ENCODE measurements around the gene HDLBP. TPM values are rescaled to one million over a fixed set of nuclear protein-coding genes. Genes with fewer than 3 reads are reported as not detected.

HDLBP gene
- total RNA-seq, 1 experiment from 2014 or later = 267 TPM

DNA sequence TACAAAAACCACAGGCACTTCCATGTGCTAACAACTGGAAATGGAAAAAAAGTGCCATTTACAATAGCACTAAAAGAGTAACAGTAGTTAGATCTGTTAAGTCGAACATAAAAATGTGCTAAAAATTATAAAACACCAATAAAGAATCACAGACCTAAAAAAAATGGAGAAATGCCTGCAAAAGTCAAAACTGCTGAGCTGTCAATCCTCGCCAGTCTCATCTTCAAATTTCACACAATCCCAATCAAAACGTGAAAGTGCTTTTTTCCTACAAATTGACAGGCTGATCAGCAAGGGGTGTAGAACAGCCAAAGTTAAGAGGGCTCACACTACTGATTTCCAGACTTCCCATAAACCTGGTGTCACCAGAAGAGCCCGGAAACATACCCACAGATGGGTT lies 73.8 kb downstream of the HDLBP start:
- DNase-seq (ENCODE audit: low read depth) = no peak
- in situ Hi-C loops (cut with HindIII; ENCODE audit: low pct_unique_long_range_greater_than_20kb, low sequenced_read_pairs) = no loop called here

GRCh38 chr2:241240320-241241004 lies 75.0 kb downstream of the HDLBP start:
- DNase-seq (ENCODE audit: low read depth) = no peak
- in situ Hi-C loops (cut with HindIII; ENCODE audit: low pct_unique_long_range_greater_than_20kb, low sequenced_read_pairs) = no loop called here

GRCh38 chr2:241239552-241240202 lies 75.8 kb downstream of the HDLBP start:
- no peak for DNase-seq (ENCODE audit: low read depth)
- in situ Hi-C loops (cut with HindIII; ENCODE audit: low pct_unique_long_range_greater_than_20kb, low sequenced_read_pairs) = no loop called here

DNA sequence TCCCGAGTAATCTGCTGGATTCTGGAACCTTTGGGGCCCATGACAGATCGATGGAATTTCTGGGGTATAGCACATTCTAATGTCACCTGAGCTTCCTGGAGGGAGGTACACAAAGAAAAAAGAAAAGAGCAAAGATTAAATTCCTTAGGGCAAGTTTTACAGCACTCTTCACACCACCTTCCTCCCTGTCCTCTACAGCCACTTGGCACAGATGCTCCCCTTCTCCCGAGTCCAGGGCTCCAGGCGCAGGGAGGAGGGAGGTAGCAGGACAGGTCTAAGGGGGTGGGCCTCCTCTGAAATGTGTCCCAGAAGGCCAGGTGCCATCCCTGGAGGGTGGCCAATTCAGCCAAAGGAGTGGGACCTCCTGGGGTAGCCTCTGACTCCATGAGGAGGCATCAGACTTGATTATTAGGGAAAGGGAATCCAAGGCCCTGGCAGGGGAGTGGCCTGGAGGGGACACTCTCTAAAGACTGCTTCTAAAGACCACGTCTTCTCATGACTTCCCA lies 76.7 kb downstream of the HDLBP start:
- DNase-seq (ENCODE audit: low read depth) = no peak
- in situ Hi-C loops (cut with HindIII; ENCODE audit: low pct_unique_long_range_greater_than_20kb, low sequenced_read_pairs) = no loop called here

DNA sequence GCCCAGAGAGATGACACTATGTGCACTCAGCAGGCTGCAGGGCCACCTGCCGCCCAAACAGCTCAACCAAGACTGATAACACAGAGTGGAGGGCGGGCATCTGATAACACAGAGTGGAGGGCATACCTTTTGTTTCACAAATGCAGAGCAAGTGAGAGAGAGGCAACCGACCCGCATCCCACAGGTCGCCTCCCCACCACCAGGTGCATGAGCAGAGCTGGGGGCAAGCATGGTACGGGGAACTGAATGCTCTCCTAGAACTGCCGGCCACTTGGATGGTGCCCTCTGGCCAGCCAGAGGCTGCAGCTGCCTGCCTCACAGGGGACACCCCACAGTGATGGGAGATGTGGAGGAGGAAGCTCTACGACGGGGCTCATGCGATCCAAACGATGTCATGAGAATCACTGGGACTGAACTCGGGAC lies 77.5 kb downstream of the HDLBP start:
- DNase-seq (ENCODE audit: low read depth) = no peak
- in situ Hi-C loops (cut with HindIII; ENCODE audit: low pct_unique_long_range_greater_than_20kb, low sequenced_read_pairs) = no loop called here

GRCh38 chr2:241237047-241237446 lies 78.4 kb downstream of the HDLBP start:
- in situ Hi-C loops (cut with HindIII; ENCODE audit: low pct_unique_long_range_greater_than_20kb, low sequenced_read_pairs) = no loop called here
- no peak for DNase-seq (ENCODE audit: low read depth)

DNA sequence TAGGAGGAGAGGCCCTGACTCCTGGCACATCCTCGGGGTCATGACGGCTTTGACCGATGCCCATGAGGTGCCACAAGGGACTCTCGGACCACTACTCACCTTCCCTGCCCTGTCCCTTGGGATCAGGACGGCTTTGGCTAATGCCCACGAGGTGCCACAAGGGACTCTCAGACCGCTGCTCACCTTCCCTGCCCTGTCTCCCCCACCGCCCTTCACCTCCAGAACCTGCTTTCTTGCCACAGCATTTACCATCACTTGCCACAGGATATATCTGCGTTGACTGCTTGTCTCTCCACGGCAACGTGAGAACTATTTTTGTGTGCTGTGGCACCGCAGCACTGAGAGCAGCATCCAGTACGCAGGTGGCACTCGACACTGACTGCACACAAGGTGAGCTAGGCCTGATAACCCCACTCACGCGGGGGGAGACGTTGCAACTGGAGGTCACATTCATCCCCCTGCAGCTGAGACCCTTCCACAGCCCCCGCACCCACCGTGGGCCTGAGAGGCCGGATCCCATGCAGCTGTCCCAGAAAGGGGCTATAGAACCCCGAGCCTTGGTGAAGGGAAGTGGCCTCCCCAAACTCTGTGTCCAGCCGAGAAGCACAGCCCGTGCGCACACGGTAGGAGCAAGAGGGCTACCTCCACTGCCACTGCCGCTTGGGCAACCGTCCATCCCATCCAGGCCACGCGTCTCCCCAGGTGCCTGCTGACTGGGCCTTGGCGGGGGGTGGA lies 79.4 kb downstream of the HDLBP start:
- no peak for DNase-seq (ENCODE audit: low read depth)
- in situ Hi-C loops (cut with HindIII; ENCODE audit: low pct_unique_long_range_greater_than_20kb, low sequenced_read_pairs) = no loop called here

DNA sequence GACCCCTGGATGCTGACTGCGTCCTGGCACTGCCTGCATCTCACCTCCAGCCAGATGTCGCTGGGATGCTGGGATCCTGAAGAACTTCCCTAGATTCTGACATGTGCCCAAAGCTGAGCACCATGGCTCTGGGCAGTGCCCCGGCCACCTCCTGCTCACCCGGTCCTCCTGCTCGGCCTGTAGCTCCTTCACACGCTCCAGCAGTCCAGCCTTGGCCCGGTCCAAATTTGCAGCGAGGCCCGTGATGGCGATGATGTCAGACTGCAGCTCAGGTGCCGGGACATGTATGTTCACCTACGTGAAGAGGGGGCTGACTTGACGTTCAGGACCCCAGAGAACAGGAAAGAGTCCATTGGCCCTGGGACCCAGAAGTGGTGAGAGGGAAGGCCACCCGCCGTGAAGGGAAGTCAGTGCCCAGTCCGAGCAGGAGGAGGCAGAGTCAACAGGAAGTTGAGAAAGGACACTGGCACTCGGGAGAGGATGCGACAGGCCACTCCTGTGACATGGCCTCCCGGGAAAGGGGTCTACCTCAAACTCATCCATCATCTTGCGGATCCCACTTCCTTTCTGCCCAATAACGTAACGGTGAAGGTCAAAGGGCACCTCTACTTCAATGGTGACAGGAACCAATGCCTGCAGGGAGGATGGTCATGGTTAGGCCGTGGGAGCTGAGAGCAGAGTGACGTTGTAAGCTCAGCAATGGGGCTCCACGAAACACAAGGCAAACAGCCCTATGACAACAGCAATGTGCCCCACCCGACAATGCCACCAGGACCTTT lies 80.3 kb downstream of the HDLBP start:
- DNase-seq (ENCODE audit: low read depth) = no peak
- in situ Hi-C loops (cut with HindIII; ENCODE audit: low pct_unique_long_range_greater_than_20kb, low sequenced_read_pairs) = no loop called here

GRCh38 chr2:241234066-241234790 lies 81.2 kb downstream of the HDLBP start:
- in situ Hi-C loops (cut with HindIII; ENCODE audit: low pct_unique_long_range_greater_than_20kb, low sequenced_read_pairs) = no loop called here

DNA sequence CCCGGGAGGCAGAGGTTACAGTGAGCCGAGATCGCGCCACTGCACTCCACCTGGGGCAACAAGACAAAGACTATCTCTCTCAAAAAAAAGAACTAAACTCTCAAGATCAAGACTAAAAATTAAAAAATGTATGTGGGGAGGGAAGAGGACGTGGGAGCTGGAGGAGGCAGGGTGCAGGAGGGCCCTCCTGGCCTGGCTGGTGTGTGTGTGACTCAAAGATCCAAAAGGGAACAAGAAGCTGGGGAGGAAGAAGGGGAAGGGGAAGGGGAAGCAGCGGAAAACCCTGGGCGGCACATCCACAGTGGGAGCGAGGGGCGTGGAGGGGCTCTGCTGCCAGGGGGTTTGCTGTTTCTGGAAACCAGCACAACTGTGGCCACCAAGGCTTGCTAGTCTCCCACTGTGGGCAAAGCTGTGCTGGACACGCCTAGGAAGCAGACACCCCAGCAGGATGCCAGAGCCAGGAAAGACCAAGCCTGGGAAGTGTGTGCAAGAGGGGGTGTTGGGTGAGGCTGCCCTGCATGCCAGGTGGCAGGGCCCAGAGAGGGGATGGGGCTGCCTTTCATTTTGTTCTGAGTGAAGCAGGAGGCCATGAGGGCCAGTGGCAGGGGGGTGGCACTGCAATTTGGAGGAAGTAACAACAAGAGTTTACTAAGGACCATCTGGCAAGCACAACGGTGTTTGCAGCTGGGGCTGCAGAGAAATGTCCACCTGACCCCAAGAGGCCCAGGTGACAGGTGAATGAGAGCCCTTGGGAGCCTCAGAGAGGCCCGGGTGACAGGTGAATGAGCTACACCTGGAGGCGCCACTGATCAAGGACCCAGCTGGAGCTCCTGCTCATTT lies 82.5 kb downstream of the HDLBP start:
- in situ Hi-C loops (cut with HindIII; ENCODE audit: low pct_unique_long_range_greater_than_20kb, low sequenced_read_pairs) = no loop called here
- DNase-seq (ENCODE audit: low read depth) = no peak

More at GRCh38 chr2:241234066-241234790, 81.2 kb downstream of the HDLBP start:
- DNase-seq (ENCODE audit: low read depth) = no peak

- in situ Hi-C loops (cut with HindIII; ENCODE audit: low pct_unique_long_range_greater_than_20kb, low sequenced_read_pairs) = no loop called here
- no peak for DNase-seq (ENCODE audit: low read depth)
These were observed 85.0 kb downstream of the HDLBP start for GRCh38 chr2:241230435-241230834.

GRCh38 chr2:241229563-241230401 lies 85.7 kb downstream of the HDLBP start:
- in situ Hi-C loops (cut with HindIII; ENCODE audit: low pct_unique_long_range_greater_than_20kb, low sequenced_read_pairs) = no loop called here
- no peak for DNase-seq (ENCODE audit: low read depth)

- in situ Hi-C loops (cut with HindIII; ENCODE audit: low pct_unique_long_range_greater_than_20kb, low sequenced_read_pairs) = no loop called here
- DNase-seq (ENCODE audit: low read depth) = no peak
These were observed 86.5 kb downstream of the HDLBP start for GRCh38 chr2:241228860-241229516.

DNA sequence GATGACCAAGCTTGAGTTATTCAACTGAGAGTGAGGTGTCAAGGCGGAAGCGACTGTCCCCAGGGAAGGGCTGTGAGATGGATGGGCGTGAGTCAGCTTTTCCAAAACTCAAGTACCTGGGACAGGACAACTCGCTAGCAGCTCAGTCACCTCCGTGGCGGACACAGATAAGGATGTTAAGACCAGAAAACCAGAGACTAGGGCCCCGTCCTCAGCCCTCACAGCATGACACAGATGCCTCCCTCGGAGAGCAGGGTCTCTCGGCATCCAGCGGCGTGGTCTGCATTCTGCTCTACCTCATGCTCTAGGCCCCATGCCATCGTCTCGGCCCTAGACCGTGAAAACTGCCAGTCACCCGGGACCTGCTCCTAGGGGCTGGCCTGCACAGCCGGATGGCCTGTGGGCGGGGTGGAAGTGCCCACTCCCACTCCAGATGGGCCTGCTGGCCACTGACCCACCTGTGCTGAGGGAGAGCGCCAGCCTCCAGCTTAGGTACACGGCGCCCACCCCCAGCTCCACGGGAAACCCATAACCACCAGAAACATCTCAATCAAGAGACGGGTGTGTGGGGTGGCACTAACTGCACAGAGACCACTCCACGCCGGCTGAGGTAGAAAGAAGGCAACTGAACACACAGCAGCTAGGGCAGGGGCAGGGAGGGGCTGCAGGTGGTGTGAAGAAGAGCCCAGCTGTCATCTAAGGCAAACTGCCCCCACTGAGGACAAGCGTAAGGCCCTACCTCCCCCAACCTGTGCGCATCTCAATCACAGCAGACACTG lies 87.2 kb downstream of the HDLBP start:
- in situ Hi-C loops (cut with HindIII; ENCODE audit: low pct_unique_long_range_greater_than_20kb, low sequenced_read_pairs) = no loop called here
- DNase-seq (ENCODE audit: low read depth) = no peak

- in situ Hi-C loops (cut with HindIII; ENCODE audit: low pct_unique_long_range_greater_than_20kb, low sequenced_read_pairs) = no loop called here
- DNase-seq (ENCODE audit: low read depth) = no peak
These were observed 87.9 kb downstream of the HDLBP start for GRCh38 chr2:241227594-241227993.
